AG10803 (cell line): Measurements from ENCODE around the gene BAG2.

Source experiments
- DNase-seq: peaks from one replicate; pipeline ENCODE4 v3.0.0; 2010; ENCODE audit warnings: low read depth
- H3K4me3 ChIP-seq: 2 replicates; pipeline ENCODE4 v1.5.1; 2011; ENCODE audit warnings: mild to moderate bottlenecking, low read length, control low read depth
- TF ChIP-seq, protein P1 (sequence below): conservative IDR thresholded peaks from 2 replicates; pipeline ENCODE4 v1.5.1; 2011; ENCODE audit warnings: mild to moderate bottlenecking, low read length, control low read depth, inconsistent platforms

Gene BAG2

DNA sequence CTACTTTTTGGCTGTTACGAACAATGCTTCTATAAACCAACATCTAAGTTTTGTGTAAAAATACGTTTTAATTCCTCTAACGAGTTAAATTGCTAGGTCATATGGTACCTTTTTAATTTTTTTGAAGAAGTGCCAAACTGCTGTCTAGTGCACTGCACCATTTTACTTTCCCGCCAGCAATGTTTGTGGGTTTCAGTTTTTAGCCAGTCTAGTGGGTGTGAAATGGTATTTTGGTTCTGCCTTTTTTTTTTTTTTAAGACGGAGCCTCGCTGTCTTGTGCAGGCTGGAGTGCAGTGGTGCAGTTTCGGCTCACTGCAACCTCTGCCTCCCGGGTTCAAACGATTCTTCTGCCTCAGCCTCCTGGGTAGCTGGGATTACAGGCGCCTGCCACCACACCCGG lies 34.1 kb upstream of the BAG2 start:
- H3K4me3 ChIP-seq = no peak overlapping the region
- TF ChIP-seq, protein P1, sequence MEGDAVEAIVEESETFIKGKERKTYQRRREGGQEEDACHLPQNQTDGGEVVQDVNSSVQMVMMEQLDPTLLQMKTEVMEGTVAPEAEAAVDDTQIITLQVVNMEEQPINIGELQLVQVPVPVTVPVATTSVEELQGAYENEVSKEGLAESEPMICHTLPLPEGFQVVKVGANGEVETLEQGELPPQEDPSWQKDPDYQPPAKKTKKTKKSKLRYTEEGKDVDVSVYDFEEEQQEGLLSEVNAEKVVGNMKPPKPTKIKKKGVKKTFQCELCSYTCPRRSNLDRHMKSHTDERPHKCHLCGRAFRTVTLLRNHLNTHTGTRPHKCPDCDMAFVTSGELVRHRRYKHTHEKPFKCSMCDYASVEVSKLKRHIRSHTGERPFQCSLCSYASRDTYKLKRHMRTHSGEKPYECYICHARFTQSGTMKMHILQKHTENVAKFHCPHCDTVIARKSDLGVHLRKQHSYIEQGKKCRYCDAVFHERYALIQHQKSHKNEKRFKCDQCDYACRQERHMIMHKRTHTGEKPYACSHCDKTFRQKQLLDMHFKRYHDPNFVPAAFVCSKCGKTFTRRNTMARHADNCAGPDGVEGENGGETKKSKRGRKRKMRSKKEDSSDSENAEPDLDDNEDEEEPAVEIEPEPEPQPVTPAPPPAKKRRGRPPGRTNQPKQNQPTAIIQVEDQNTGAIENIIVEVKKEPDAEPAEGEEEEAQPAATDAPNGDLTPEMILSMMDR = no peak
- DNase-seq = no peak

- H3K4me3 ChIP-seq = no peak overlapping the region
- TF ChIP-seq, protein P1 = no peak
- DNase-seq = no peak
These were observed 30.5 kb upstream of the BAG2 start for GRCh38 chr6:57141451-57142177.

DNA sequence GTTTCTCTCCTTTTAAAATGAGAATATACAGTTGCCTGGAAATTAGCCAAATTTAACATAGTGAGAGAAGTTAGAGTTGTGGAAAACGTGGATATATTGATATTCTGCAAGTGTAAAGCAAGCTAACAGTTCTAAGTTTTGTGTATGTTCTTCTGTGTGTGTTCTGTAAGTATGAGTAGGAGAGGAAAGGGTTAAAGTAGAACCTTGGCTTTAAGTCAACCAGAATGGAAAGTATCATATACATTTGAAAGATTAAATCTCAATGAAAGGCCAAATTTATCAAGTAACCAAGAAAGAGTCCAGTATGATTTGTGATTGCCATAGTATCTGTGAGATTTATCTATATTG lies 30.0 kb upstream of the BAG2 start:
- TF ChIP-seq, protein P1 = no peak
- no peak for DNase-seq
- no peak overlapping the region for H3K4me3 ChIP-seq

DNA sequence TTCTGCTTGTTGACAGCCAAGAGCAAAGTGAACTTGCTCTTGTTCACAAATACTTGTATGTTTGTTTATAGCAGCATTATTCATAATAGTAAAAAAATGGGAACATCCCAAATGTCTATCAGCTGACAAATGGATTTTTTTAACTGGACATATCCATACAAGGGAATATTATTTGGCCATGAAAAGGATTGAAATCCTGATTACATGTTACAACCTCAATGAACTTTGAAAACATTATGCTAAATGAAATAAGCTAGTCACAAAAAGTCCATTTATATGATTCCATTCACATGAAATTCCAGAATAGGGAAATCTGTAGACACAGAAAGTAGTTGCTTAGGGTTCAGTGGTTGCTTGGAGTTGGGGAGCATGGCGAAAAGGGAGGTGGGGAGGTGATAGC lies 28.4 kb upstream of the BAG2 start:
- H3K4me3 ChIP-seq = no peak overlapping the region
- TF ChIP-seq, protein P1 = no peak
- DNase-seq = no peak

DNA sequence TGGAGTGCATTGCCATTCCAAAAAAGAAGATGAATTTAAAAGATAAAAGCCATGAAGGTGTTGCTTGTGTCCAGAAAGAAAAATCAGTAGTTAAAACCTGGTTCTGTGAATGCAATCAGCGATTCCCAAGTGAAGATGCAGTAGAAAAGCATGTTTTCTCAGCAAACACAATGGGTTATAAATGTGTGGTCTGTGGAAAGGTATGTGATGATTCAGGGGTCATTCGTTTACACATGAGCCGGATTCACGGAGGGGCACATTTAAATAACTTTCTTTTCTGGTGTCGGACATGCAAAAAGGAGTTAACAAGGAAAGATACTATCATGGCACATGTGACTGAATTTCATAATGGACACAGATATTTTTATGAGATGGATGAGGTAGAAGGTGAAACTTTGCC lies 24.7 kb upstream of the BAG2 start:
- TF ChIP-seq, protein P1 = no peak
- no peak overlapping the region for H3K4me3 ChIP-seq

GRCh38 chr6:57147955-57148858 lies 23.9 kb upstream of the BAG2 start:
- DNase-seq = no peak
- TF ChIP-seq, protein P1 = no peak
- H3K4me3 ChIP-seq = no peak overlapping the region

More for the DNA sequence above, 24.7 kb upstream of the BAG2 start:
- DNase-seq = no peak
